DMS153 treated with DMSO at 0.1 percent for 48 hours (cell line): ENCODE results near the gene NFIX.

Source experiments
- DNase-seq: peaks from one replicate; lab custom pipeline; 2025; ENCODE audit not compliant: unreplicated experiment; lab: John Stamatoyannopoulos, UW

Gene NFIX

DNA sequence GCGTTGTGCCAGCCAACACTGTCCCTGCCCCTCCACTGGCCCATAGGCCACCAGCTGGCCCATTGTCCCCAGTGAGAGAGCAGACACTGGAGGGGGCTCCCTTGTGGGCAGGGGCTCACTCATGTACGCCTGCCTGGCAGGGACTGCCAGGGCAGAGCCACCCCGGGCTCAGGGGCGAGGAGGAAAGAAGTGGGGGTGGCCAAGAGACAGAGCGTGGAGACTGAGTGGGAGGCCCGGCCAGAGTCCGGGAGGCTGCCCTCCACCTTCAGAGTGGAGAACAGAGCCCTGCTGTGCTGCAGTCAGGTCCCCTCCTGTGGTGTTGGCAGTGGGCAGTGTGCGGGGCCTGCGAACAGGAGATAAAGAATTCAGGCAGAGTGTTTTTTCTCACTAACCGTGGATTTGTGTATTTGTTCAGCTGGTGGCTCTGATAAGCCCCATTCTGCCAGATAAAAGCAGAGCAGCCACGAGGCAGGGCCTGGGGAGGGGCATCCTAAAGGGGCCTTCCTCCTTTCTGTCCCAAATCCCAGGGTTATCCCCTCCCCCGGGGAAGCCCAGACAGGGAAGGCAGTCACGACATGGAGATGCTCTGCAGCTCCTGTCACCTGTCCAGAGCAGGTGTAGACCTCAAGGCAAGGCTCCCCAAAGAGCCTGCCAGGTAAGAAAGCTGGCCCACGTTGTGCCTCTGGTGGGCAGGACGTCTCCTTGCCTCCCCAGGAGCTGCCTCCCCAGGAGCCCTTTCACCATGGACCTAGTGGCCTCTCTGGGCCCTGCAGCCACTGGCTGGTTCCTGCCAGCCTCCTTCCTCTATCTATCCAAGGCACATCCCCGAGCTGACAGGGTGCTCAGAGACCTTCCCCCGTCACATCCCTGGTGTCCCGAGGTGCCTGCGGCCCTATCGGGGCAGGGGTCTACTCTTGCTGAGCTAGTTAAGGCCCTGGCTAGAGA, 74.4 kb downstream of the NFIX start:
- DNase-seq = no peak

DNA sequence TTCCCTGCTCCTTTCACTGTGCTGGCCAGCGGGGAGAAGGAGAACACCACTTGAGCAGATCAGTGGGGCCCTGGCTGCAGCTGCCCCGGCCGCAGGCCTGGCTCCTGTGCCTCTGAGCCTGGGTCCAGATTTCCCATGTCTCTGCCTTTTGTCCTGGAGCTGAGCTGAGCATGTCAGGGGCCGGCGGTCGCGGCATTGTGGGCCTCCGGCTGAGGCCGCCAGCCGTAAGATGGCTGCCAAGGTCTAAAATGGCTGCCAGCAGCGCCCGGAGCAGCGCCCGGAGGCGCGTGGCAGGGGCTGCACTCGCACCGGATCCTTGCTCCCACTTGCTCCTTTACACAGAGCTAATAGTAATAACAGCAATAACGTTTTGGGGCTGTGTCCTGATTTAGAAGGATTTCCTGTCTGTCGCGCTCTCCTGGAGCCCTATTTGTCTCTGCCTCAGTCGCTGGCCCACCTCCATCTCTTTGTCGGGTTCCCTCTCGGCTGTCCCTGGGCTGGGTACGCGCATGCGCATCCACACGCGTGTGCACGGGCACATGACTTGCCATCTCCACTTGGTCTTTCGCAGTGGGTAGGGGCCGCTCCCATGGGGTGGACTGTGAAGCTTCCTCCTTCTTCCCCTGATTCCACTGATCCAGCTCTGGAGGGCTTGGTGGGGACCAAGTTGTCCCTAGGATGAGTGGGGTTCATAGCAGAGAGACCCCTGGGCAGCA, 75.3 kb downstream of the NFIX start:
- DNase-seq = no peak

DNA sequence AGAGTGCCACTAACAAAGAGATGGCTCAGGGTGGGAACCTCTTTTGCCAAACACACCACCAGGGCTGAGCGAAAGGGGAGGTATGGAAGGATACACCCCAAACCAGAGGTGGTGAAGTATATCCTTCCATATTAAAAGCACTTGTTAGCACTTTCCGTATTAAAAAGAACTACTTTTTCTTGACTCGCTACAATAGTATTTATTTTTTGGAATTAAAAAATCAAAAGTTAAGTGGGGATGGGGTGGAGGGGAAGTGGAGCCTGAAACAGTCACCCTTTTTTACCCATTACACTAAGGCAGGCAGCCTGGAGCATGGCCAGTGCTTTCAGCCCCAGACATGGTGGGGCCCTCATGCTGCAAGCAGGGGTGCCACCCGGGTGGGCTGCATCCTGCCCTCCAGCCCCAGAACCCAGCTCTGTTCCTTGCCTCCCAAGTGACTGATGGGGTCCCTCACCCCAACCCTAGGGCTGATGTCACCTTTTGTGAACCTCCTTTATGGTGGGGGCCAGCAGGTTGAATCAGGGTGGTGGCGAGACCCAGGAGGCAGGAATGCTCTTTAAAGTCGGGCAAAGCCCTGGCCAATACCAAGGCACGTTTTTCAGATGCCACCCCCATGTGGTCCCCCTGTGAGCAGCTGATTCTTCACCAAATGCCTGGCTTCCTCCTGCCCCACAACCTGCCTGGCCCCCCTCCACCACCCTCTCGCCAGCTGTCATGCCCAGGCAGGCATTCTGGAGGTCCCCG, 76.3 kb downstream of the NFIX start:
- no peak for DNase-seq

DNA sequence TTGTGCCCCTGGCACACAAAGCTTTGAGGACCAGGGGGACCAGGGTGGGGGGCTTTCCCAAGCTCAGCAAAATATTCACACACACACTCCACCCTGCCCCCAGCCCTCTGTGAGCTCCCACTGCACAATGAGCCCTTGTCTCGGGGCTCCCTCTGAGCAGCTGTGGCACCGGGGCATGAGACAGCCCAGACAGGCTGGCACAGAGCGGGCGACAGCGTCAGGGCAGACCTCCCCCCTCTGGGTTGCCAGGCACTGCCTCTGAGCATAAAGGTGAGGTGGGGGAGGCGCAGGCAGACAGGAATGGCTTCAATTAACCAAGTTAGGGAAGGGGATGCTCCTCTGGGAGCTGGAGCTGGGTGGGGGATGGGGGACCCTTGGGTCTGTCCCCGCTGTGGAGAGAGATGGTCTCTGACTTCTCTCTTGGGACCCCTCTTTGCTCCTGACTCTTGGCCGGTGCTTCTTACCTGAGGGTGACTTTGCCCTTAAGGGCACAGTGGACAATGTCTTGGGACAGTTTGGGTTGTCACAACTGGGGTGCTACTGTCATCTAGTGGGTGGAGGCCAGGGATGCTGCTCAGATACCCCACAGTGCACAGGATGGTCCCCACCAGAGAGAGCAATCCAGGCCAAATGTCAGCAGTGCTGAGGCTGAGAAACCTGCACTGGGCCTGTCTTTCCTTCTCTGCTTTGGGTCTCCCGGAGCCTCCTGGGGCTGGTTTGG, 77.1 kb downstream of the NFIX start:
- no peak for DNase-seq

DNA sequence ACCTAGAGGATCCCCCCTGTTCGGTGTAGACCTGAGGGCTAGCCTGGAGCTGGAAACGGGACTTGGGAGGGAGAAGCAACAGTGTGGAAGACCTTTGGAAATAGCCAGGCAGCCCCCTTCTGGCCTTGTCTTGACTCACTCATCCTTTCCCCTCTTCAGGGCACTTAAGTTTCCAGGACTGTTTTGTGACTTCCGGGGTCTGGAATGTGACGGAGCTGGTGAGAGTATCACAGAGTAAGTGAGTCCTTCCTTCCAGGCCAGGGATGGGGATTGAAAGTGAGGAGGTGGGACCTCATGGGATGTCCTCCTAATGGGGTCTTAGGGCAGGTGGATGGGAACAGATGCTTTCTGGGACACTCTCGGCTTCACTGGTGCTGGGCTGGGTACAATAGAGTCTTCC, 78.0 kb downstream of the NFIX start:
- DNase-seq = no peak

DNA sequence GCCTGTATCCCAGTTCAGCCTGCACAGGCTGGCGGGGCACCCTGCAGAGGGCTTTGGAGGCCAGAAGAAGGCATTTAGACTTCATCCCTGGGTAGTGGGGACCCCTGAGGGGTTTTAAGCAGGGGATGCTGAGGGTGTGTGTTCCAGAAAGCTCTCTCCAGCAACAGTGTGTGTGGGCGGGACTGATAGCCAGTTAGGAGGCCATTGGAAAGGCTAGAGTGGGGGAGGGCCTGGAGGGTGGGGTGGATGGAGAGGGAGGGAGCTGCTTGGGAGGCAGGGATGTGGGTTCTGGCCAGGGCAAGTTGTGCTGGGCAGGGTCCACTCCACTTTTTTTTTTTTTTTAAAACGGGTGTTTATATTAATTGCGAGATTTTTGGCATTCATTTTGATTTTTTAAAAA, 79.1 kb downstream of the NFIX start:
- DNase-seq = no peak

DNA sequence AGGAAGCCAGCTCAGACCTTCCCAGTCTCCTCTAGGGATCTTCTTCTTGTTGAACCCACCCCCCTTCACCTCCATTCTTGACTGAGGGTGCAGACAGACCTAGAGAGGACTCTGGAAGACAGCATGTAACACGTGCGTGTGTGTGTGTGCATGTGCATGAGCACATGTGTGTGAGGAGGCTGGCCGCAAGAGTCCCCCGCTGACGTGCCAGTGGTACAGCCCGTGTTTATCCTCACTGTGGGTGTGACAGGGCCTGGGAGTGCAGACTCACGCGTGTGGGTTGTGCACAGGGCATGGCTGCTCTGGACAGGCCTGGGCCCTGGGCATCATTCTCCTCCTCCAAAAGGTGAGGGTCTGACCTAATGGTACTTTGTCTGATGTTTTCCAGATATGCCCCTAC, 81.0 kb downstream of the NFIX start:
- no peak for DNase-seq

DNA sequence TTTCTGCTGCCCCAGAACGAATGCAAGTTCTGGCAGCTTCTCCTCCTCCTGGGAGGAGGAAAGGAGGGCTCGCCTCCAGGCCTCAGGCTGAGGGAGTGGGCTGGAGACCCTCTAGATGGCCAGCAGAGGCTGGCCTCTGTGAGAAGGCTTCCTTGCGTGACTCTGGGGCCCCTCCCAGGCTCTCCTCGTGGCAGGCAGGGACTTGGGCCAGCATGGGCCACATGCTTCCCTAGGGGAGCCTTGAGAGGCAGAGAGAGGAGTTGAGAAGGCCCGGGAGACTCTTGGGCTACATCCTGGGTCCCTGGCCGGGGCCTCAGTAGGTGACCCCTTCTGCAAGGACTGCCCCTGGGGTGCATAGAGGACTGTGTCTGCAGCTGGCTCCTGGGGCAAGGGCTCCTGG, 81.5 kb downstream of the NFIX start:
- DNase-seq = no peak

DNA sequence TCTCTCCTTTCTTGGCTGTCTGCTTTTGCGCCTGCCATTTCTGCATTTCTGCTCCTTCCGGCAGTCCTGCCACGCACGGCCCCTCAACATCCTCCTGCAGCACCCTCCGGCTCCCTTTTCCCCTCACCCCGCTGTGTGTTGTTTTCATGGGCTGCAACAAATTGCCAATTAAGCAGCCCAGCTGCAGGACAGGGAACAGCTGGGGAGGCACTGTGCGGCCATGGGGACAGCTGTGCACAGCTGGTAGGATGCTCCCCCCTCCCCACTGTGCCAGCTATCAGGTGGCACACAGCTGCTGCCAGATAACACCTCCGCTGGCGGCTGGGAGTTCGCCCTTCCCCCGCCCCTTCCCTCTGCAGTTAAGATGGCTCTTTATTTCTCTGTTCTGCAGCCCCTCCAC, 82.0 kb downstream of the NFIX start:
- no peak for DNase-seq

DNA sequence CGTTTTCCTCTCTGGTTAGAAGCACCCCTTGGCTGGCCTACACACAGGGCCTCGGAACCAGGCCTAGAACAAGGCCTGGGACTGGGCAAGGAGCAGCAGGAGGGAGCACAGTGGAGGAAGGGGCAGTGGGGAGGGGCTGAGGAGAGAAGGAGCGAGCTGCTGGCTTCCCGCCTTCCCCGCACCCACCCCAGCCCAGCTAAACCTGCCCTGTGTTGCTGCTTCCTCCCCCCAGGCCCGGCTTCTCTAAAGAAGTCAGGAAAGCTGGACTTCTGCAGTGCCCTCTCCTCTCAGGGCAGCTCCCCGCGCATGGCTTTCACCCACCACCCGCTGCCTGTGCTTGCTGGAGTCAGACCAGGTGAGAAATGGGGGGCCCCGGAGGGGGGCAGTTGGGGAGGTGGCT, 83.1 kb downstream of the NFIX start:
- DNase-seq = no peak

DNA sequence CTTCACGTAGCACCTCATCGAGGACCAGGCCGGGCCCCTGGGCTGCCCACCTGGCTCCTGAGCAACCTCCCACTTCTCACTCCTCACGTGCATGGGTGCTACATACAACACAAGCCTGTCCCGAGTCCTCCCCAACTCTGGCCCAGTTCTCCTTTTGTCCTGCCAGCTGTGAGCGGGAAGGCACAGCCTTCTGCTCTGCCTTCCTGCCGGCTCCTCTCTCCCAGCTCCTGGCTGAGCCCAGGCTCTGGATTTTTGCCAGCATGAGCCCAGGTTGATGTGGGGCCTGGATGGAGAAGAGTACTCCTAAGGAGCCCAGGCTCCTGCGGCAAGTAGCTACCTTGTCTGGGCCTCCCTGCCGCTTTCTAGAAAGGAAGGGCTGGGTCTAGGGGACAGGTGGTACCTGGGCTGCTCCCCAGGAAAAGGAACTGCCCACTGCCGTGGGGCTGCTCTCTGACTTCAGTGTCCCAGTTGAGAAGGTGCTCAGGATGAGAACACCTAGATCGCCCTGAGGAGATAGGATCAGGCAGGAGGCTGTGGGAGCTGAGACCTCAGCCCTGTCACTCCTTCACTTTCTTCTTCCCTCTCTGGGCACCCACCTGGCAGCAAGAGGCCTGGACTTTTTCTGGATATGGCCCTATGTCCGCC, 83.7 kb downstream of the NFIX start:
- DNase-seq = peak; percentile 39

DNA sequence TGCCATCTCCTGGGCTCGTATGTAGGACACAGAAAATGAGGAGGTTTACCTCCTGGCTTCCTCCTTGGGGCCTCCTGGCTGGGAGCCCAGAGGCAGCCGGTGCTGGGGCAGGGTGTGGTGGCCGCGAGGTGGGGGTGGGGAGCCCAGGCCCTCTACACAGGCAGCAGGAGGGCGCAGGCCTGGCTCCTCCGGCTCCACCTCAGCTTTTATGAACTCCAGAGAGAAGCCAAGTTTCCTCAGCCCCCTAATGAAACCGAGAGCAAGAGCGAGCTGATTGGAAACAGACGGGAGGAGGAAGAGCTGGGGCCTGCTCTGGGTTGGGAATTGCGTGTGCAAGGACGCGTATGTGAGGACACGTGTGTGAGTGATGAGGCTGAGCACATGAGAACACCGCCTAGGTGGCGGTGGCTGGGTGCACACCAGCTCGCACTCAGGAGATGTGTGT, 84.3 kb downstream of the NFIX start:
- DNase-seq = peak; percentile 66

DNA sequence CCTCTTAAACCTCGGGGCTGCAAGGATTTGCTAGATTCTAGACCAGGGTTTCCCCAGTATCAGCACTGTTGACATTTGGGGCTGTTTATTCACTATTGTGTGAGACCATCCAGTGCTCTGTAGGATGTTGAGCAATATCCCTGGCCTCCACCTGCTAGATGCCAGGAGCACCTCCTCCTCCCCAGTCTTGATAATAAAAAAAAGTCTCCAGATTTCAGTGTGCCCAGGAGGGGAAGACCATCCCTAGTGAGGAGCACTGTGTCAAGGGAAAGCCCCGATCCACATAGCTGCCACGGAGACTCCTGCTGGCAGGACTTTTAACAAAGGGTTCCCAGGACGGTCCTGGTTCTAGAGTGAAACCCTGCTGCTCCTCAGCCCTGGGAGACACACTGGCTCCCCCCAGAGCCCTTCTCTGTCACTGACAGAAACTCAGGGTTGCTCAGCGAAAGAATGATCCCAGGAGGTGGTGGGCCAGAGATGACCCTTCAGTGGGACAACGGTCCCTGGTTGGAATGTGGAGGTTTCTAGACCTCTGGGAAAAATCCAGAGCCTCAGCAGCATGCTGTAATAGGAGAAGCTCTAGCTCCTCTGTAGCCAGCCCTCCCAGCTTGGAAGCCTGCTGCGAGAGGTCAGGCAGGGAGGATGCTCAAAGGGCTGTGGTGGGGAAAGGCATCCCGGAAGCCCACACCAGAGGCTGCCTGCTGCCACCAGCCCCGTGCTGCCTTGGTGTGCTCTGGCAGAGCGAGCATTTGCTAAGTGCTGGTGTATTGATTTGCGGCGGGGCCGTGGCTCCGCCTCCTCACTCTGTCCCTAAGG, 87.1 kb downstream of the NFIX start:
- DNase-seq = peak; percentile 68

DNA sequence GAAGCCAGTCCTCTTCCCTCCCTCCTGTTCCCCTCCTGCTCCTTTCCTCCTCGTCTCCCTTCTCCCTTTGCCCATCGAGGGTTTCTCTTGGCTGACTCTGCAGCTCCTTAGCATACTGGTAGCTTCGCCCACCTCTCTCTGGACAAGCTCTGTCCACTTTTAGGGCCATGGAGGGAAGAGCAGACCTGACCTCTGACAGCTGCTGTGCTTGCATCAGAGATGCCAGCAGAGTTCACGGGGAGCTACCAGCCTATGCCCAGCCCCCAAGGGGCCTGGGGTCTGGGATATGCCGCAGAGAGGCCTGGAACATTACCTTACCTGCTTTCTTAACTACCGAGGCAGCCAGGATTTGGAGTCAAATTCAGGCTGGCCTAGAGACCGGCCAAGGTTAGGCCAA, 87.7 kb downstream of the NFIX start:
- DNase-seq = no peak

DNA sequence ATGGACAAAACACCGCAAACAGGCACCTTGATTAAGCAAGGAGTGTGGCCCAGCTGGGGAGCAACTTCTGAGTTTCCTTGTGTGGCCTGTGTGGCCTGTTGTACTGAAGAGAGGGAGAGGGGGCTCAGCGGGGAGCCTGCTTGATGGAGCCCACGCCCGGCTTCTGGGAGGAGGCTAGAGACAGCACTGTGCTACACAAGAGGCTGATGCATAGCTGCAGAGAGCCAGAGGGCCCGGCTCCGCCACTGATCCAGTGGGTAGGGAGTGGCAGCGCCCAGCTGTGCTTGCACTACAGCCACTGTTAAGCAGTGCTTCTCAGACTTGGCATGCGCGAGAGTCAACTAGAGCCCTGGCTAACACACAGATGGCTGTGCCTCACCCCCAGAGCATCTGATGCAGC, 88.4 kb downstream of the NFIX start:
- no peak for DNase-seq

DNA sequence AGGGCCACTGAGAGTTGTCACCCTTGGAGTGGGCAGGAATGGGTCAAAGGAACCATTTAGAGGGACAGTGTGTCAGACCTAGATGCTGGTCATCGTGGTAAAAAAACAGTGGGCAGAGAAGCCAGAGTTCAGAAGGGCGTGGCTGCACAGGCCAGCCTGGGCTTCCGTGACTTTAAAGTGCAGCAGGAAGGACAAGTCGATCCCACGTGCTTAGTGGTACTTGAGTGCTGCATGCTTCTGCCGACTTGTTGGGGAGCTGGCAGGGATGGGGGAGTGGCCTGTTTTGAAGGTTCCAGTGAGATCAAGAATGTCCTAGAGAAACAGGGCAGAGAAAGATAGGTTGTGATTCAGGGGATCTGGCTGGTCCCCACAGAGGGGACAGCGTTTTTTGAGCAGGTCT, 90.4 kb downstream of the NFIX start:
- DNase-seq = no peak

DNA sequence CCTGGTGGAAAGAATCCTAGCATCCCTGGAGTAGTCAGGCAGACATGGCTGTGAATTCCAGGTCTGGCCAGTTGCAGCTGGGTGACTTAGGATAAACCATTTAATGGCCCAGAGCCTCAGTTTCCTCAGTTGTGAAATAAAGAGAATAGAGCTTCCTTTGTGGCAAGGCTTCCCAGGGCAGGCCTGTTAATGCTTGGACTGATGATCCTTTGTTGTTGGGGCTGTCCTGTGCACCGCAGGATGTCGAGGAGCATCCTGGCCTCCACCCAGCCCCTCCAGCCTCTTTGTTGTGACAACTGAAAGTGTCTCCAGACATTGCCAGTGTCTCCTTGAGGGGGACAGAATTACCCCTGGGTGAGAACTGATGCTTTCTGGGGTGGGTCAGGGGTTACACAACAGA, 91.1 kb downstream of the NFIX start:
- DNase-seq = no peak

DNA sequence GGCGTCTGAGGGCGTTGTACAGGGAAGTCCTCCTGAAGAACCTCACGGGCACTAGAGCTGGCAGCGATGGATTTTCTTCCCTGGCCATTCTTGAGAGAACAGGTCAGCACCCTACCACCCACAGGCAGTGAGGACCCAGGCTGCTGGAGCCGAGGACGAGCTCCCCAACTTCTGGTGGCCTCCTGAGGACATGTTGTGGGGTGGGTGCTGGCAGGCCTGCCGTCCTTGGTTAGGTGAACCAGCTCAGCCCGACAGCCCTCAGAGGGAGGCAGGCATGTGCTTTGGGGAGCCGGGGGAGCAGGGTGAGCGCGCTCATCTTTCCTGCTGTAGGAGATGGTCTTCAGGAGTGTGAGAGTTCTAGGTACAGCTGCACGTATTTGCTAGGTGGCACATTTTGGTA, 92.0 kb downstream of the NFIX start:
- DNase-seq = no peak

DNA sequence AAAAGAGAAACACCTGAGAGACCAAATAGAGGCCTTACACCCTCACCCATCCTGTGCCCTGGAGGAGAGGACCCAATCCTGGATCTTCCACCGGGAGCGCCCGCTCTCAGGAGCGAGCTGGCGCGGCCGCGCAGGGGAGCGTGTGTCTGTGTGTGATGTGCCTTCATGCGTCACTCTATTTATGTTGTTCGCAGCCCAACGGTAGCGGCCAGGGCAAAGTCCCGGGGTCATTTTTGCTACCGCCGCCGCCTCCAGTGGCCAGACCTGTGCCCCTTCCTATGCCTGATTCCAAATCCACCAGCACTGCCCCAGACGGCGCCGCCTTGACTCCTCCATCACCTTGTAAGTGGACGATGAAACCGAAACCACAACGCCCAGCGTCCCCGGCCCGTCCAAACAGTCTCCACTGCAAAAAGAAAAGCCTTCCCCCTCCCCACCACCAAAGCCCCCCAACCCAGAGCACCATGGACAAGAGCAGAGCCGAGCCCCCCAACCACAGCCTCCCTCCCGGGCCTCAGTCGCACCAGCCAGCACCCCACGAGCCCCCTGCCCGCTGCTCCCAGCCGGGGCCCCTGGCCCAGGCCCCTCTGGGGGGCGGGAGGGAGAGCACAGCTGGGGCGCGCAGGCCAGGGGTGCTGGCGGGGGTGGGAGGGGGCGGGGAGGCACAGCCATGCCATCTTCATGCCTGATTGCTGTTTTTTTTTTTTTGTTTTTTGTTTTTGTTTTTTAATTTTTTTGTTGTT, 92.7 kb downstream of the NFIX start:
- DNase-seq = no peak
